Lung (tissue), 12 donors: ENCODE measurements around the gene ECD. TPM values are rescaled to one million over a fixed set of nuclear protein-coding genes. Genes with fewer than 3 reads are reported as not detected.

Source experiments
- ATAC-seq: fragments of 200-7000 bp; cut with Tn5 transposase; one replicate; pipeline ENCODE4 v1.9.1; 2020; ENCODE audit warnings: moderate number of reproducible peaks; ENCODE audit not compliant: insufficient read depth, low FRiP score
- DNase-seq, 3 donors: peaks; one replicate each; pipeline ENCODE4 v3.0.0-alpha.2; 2013 to 2017
- H3K27ac ChIP-seq, 2 donors: one replicate each; pipeline ENCODE4 v1.5.1; 2013; ENCODE audit warnings: mild to moderate bottlenecking in 2 of 2, moderate library complexity in 2 of 2, control low read depth in 1 of 2, inconsistent platforms in 1 of 2, low read depth in 1 of 2, low read length in 1 of 2
- H3K27me3 ChIP-seq, 3 donors: one replicate each; pipeline ENCODE4 v1.5.1; 2013; ENCODE audit warnings: low read length in 2 of 3; ENCODE audit not compliant: control insufficient read depth in 3 of 3, insufficient read depth in 3 of 3
- H3K36me3 ChIP-seq, 4 donors: one replicate each; pipeline ENCODE4 v1.5.1; 2013; ENCODE audit warnings: low read length in 4 of 4, mild to moderate bottlenecking in 1 of 4, moderate library complexity in 1 of 4; ENCODE audit not compliant: control insufficient read depth in 4 of 4, insufficient read depth in 4 of 4
- H3K4me1 ChIP-seq, 5 donors: one replicate each; pipeline ENCODE4 v1.5.1; 2013; ENCODE audit warnings: low read length in 5 of 5, mild to moderate bottlenecking in 2 of 5, moderate library complexity in 1 of 5; ENCODE audit not compliant: control insufficient read depth in 5 of 5, insufficient read depth in 5 of 5
- H3K4me3 ChIP-seq: one replicate; pipeline ENCODE4 v1.5.1; 2013; ENCODE audit warnings: mild to moderate bottlenecking, control low read depth, moderate library complexity
- H3K9ac ChIP-seq, 2 donors: one replicate each; pipeline ENCODE4 v1.5.1; 2013; ENCODE audit warnings: low read length in 2 of 2, control low read depth in 1 of 2; ENCODE audit not compliant: insufficient read depth in 1 of 2
- H3K9me3 ChIP-seq, 4 donors: one replicate each; pipeline ENCODE4 v1.5.1; 2013; ENCODE audit warnings: low read length in 3 of 4, mild to moderate bottlenecking in 1 of 4, moderate library complexity in 1 of 4; ENCODE audit not compliant: control insufficient read depth in 4 of 4, insufficient read depth in 3 of 4
- WGBS, 2 donors: extraction: QIAGEN DNeasy Blood & Tissue Kit; methylation state at CpG; one replicate each; pipeline ENCODE4 v1.1.7; 2013; 5-methylcytosine and 5-hydroxymethylcytosine counted together
- polyA plus RNA-seq, 2 donors: library from polyadenylated mRNA; stranded (reverse); fragments of 200-250 nt; gene quantifications; one replicate each; pipeline ENCODE4 v1.2.1, GENCODE V29; 2013
- total RNA-seq, 2 donors: library from RNA; depleted of rRNA in 1 of 2; stranded (reverse); fragments of >200 nt in 1 of 2; gene quantifications; one replicate each; pipeline ENCODE4 v1.2.1, GENCODE V29; 2014 to 2021
- TF ChIP-seq, protein P1 (sequence below): IDR thresholded peaks from 2 replicates; pipeline ENCODE4 v1.5.1; 2012; ENCODE audit warnings: mild to moderate bottlenecking; ENCODE audit errors: control extremely low read depth, extremely low read depth
- donor health status: control.
- donor health status: control.
- donor health status: Bipolar disorder and iron deficiency.
- donor health status: healthy.
- donor health status: DM: yes; HTN: yes; CAD: no.

Gene ECD
- total and polyA plus RNA-seq, 4 donors: 11.2 to 29.5 (median 15.8) TPM

DNA sequence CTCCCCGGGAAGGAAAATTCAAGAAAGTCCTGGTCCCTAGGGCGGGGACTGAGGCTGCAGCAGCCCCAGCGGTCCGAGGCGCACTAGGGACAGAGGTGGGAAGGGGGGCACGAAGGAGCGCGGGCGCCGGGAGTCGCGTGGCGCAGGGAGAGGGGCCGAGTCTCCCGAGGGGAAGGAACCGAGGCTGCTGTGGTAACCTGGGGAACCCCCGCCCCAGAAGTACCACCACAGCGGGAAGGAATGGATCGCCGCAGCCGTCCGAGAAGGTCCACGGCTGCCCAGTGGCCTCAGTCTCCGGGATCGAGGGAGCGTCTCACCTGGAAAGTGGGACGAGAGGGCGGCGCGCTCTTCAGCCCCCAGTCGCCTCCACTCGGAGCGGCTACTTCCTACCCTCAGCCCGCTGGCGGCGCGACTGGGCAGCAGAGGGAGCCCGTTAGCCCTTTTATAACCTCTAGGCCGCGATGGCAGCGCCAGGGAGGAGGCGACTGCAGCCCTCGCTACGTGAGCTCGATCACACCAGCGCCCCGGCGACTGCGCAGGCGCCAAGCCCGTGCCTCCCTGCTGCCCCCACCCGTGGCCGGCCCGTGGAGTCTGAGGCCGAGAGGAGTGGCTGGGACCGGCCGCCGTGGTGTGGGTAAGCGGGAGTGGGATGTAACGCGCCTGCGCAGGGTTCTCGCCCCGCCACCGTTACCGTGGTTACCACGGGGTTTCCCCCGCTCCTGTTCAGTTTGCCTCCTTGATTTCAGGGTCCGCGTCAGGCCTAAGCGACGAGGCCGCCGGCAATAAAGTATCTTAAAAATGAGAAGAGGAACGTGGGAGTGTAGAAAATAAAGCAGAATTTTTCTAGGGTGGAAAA is 71.1 kb downstream of the ECD start, which contains the start of gene P4HA1:
Gene P4HA1 (minus strand): TSS at position 418 of the 856 bp plus-strand sequence. CDS start 21,983 bp downstream, outside the sequence.
- Histone ChIP-seq H3K27ac (peak within 1 kb of the TSS; percentile 90 to 94), H3K36me3 (peaks cover 0 to 5% (median under 1%) of the 10 kb centered on the region in 4 donors), H3K9me3 (no peaks in the 10 kb centered on the region), H3K27me3 (no peaks in the 10 kb centered on the region), H3K4me3 (peak within 1 kb of the TSS; percentile 70), H3K9ac (peak within 1 kb of the TSS; percentile 87 to 99), H3K4me1 (peaks cover 0 to 18% (median 6%) of the 10 kb centered on the region in 5 donors)
- WGBS, 2 donors: 0 to 1% methylated on average over 71 to 75 of the region's 75 CpGs
- DNase-seq (peak; percentile 99 to 100 (median 99)), ATAC-seq (peak; percentile 96)
- TF ChIP-seq, protein P1, sequence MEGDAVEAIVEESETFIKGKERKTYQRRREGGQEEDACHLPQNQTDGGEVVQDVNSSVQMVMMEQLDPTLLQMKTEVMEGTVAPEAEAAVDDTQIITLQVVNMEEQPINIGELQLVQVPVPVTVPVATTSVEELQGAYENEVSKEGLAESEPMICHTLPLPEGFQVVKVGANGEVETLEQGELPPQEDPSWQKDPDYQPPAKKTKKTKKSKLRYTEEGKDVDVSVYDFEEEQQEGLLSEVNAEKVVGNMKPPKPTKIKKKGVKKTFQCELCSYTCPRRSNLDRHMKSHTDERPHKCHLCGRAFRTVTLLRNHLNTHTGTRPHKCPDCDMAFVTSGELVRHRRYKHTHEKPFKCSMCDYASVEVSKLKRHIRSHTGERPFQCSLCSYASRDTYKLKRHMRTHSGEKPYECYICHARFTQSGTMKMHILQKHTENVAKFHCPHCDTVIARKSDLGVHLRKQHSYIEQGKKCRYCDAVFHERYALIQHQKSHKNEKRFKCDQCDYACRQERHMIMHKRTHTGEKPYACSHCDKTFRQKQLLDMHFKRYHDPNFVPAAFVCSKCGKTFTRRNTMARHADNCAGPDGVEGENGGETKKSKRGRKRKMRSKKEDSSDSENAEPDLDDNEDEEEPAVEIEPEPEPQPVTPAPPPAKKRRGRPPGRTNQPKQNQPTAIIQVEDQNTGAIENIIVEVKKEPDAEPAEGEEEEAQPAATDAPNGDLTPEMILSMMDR: peak; percentile 64

DNA sequence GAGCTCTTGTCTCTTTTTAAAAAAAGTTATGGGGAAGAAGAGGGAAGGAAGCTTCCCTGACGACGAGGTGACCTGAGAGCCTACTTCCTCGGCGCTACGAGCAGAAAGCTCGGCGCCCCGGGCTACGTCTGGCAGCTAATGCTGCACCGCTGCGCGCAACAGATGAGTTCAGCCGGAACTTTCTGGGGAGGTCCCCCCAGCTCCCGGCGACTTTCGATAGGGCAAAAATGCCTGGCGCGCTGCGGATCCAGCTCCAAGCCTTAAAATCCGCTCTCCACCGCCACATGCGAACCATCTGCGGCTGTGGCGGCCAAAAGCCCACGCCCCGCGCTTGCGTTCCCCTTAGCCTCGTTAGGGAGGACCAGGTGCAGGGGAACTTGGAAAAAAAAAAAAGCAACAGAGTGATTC is 71.8 kb downstream of the ECD start:
- no peaks in the 10 kb centered on the region for H3K27me3 ChIP-seq
- peak overlapping the region; percentile 82 to 99 for H3K9ac ChIP-seq
- peak overlapping the region; percentile 90 to 94 for H3K27ac ChIP-seq
- peak; percentile 78 to 86 (median 82) for DNase-seq
- 0% methylated on average over 29 of the region's 29 CpGs for WGBS, 2 donors
- peaks cover 0 to 18% (median 6%) of the 10 kb centered on the region in 5 donors for H3K4me1 ChIP-seq
- TF ChIP-seq, protein P1: no peak
- peaks cover 0 to 5% (median under 1%) of the 10 kb centered on the region in 4 donors for H3K36me3 ChIP-seq
- peak; percentile 38 for ATAC-seq
- H3K4me3 ChIP-seq: peak overlapping the region; percentile 70
- no peaks in the 10 kb centered on the region for H3K9me3 ChIP-seq

DNA sequence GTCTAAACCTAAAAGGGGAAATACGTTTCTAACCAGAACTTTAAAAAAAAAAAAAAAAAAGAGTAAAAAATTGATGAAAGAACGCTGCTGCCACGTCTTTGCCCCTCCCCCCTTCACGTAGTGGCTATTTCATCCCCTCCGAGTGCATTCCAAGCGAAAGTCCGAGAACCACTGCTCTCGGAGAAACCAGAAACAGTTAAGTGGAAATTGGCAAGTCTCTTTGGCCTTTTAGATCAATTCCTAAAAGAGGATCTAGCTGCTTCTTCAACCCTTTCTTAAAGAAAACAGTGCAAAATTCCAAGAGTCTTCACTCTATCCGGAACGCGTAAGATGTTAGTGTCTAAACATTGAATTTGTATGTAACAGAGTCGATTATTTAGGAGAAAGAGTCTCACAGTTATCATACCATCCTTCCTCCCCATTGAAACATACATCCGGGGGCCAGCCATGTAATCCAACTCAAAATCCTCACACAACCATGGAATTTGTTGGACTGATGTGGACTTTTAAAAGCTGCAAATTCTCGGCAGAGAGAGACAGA is 72.3 kb downstream of the ECD start:
- TF ChIP-seq, protein P1: no peak
- ATAC-seq: no peak
- WGBS, 2 donors: 0% methylated on average over 14 of the region's 14 CpGs
- Histone ChIP-seq H3K27ac (peak overlapping the region; percentile 90 to 94), H3K27me3 (no peaks in the 10 kb centered on the region), H3K4me3 (peak overlapping the region; percentile 70), H3K4me1 (peaks cover 0 to 18% (median 6%) of the 10 kb centered on the region in 5 donors), H3K9me3 (no peaks in the 10 kb centered on the region), H3K9ac (peak overlapping the region; percentile 82 to 99), H3K36me3 (peaks cover 0 to 5% (median under 1%) of the 10 kb centered on the region in 4 donors)
- DNase-seq: peak; percentile 88 to 96 (median 95)
